GDM1 (cell line): ENCODE results near the gene NAA25.
"Not testable (repeated sequence)": the region's sequence is repeated elsewhere in the genome, so short reads cannot be mapped to it uniquely, and the experiment has no call there.

Experiments used
- DNase-seq: peaks from one replicate; lab custom pipeline; 2025; lab: John Stamatoyannopoulos, UW

NAA25 gene

DNA sequence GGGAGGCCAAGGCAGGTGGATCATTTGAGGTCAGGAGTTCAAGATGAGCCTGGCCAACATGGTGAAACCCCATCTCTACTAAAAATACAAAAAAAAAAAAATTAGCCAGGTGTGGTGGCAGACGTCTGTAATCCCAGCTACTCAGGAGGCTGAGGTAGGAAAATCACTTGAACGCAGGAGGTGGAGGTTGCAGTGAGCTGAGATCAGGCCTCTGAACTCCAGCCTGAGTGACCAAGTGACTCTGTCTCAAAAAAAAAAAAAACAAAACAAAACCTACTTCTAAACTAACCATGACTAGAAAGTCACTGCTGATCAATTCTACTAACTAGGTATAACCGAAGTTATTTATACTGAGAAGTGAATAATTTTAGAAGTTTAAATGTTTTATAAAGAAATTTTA is 99.0 kb downstream of the NAA25 start:
- not testable (repeated sequence) for DNase-seq

DNA sequence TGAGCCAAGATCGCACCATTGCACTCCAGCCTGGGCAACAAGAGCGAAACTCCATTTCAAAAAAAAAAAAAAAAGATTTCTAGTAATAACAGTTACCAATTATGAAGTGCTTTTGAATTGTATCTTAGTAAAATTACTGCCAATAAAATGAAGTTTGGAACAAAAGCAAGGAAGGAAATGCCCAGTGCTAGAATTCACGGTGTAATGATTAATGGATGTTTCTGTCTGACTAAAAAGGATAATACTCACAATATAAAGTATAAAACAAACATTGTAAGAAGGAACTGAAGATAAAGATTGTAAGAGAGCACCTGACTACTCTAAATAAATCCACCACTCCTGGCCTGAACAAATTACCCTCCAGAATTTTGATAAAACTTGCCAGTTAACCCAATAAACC is 99.7 kb downstream of the NAA25 start:
- DNase-seq = no peak

DNA sequence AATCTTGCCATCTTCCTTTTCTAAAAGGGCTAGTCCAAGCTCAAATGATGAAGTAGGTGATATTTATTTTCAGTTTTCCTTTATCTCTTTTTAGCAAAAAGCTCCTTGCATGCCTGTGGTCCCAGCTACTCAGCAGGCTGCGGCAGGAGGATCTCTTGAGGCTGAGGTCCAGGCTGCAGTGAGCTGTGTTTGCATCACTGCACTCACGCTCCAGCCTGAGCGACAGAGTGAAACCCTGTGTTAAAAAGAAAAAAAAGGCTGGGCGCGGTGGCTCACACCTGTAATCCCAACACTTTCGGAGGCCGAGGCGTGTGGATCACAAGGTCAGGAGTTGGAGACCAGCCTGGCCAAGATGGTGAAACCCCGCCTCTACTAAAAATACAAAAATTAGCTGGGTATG is 100.6 kb downstream of the NAA25 start:
- DNase-seq = no peak

DNA sequence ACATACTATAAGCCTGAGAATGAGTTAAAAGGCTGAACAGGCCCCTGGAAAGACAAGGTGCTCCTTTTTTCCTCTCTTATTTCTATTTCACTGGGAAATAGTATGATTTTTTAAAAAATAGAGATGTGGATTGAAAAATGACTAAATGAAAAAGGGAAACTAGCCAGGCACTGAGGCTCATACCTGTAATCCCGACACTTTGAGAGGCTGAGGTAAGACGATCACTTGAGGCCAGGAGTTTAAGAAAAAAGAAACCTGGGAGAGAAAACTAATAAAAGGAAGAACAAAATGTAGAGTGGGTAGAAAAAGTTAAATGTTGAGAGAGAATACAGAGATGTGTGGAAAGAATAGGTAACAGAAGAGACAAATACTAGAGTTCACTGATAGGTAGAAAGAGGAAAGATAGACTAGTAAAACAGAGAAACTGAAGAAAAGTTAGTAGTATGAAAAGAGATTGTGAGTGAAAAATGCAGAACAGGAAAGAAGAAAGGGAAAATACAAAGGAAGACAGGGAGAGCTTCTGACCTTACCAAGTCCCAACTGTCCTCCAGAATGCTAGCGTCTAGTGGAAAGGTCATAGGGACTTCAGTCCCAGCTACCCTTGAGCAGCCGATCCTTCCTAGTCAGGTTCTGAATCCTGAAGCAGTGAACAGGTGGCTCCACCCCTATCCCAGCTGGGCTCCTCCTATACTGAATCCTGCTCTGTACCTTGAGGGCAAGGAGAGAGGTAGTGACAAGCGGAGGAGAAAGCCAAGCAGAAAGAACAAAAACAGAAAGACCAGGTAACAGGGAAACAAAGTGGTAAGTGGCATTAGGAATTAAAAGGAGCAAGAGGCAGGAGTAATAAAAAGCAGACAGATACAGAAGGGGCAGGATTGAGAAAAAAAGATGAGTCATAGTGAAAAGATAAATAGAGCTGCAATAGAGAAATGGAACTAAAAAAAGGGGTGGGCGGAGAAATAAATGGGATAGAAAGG is 102.9 kb downstream of the NAA25 start:
- DNase-seq = no peak

DNA sequence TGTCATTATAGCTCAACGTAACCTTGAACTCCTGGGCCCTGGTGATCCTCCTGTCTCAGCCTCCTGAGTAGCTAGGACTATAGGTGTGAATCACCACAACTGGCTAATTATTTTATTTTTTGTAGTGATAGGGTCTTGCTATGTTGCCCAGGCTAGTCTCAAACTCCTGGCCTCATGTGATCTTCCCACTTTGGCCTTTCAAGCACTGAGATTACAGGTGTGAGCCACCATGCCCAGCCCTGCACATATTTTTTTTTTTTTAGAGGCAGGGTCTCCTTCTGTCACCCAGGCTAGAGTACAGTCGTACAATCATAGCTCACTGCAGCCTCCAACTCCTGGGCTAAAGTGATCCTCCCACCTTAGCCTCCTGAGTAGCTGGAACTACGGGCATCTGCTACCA is 104.5 kb downstream of the NAA25 start:
- DNase-seq = no peak

DNA sequence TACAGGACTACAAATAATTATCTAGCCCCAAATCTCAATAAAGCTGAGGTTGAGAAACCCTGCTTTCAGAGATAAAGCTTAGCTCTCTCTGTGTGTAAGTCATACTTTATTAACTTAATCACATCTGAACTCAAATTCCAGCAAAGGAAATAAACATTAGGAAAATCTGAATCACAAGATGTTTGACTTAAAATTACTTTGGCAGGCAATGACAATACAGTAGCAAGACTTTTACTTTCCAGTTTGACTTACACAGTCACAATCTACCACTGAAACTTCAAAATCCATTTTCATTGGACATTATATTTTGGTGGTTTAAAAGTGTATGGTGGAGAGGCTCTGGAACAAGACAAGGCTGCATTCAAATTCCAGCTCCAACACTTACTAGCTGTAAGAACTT is 107.0 kb downstream of the NAA25 start:
- DNase-seq = no peak

DNA sequence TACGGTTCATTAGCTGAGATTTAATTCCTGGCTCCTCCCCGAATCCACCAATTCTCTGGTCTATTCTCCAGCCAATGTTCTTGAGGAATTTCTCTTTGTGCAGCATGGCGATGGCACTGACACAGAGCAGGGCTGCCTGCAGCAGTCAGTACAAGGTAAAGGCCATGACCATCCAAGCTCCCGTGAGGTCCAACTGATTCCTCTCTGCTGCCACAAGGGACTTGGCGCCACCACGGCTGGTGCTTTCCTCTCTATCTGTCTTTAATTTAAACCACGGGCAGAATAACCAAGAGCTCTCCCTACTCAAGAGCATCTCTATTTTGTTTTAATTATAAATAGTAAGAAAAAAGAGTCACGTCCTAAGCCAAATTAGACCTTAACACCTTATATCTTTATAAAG is 107.8 kb downstream of the NAA25 start:
- no peak for DNase-seq

DNA sequence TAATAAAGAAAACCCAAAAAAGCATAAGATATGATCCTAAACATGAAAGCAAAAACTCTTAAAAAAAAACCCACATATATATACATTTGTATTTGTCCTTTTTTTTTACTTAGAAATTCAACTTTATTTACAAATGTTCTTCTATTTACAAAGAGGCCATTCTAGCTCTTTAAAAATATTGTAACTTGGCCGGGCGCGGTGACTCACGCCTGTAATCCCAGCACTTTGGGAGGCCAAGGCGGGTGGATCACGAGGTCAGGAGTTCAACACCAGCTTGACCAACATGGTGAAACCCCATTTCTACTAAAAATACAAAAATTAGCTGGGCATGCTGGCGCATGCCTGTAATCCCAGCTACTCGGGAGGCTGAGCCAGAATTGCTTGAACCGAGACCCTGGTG is 109.5 kb downstream of the NAA25 start:
- DNase-seq = not testable (repeated sequence)

DNA sequence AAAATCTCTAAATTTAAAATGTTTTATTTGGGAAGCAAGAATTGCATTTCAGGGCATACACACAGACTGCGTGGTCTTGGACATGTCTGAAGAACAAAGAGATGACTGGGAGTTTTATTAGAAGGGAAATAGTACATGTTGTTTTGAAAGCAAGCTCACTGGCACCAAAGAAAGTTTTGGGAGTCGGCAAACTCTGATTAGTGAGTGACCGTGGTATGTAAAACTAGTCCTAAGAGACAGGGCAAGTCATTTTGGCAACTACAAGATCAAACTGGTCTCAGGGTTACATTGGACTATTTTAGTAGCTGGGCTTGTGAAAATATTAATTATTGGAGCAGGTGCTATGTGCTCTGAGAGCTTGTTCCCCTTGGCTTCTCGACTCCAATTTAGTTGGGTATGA is 110.6 kb downstream of the NAA25 start:
- no peak for DNase-seq

DNA sequence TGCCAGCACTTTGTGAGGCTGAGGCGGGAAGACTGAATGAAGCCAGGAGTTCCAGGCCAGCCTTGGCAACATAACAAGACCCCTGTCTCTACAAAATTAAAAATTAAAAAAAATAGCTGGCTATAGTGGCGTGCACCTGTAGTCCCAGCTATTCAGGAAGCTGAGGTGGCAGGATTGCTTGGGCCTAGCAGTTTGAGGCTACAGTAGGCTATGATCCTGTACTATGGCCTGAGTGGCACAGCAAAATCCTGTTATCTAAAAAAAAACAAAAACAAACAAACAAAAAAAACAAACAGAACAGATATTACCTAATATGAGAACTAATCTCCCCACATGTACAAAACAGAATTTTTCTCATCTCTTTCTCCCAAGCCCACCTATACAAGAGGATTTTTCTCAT is 111.3 kb downstream of the NAA25 start:
- no peak for DNase-seq

DNA sequence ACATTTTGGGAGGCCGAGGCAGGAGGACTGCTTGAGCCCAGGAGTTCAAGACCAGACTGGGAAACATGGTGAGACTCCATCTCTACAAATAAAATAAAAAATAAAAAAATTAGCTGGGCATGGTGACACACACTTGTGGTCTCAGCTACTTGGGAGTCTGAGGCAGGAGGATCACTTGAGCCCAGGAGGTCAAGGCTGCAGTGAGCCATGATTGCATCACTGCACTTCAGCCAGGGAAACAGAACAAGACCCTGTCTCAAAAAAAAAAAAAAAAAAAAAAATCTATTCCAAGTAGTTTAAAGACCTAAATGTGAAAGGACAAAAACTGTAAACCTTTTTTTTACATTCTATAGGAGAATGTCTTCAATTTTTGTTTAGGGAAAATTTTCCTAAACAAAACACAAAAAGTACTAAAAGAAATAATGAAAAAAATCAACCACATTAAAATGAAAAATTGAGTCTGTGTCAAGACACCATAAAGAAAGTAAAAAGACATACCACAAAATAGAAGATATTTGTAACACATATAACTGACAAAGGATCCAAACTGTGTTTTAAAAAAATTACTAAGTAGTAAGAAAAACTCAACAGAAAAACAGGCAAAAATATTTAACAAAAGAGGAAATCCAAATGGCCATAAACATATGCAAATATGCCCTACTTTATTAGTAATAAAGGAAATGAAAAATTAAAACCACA is 112.7 kb downstream of the NAA25 start:
- no peak for DNase-seq

DNA sequence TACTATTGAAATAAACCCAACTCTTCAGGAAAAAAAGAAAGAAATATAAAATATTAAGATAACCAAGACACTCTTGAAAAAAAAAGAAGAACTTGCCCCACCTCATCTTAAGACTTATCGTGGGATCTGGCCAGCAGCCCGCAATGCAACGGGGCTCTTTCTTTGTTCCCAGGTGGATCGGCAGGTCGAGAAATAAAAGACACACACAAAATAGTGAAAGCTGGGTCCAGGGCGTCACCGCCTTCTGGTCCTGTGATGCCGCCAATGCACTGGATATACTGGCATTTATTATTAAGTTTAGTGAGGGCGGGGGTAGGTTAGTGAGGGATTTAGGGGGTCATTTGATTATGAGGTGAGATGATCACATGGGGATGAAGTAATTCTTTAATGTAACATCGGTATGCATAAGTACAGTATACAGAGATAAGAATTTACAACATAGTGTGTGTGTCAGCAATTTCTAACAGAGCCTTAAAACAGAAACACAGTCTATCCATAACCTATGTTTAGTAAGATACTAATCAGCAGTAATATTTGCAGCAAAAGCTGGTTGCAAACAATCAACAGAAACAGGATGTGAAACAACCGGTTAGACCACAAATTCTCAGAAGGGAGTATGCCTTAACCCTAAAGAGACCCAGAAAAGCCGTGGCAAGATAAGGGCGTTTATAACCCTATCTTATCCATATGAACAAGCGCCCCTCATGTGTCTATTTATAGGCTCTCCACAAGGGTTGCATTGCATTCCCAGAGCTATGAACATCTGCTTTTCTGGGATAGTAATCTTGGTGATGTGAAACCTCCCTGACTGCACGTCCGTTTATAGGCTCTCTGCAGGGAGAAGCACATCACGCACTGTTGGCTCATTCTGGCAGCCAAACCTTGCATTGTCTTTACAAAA is 114.1 kb downstream of the NAA25 start:
- DNase-seq = not testable (repeated sequence)

DNA sequence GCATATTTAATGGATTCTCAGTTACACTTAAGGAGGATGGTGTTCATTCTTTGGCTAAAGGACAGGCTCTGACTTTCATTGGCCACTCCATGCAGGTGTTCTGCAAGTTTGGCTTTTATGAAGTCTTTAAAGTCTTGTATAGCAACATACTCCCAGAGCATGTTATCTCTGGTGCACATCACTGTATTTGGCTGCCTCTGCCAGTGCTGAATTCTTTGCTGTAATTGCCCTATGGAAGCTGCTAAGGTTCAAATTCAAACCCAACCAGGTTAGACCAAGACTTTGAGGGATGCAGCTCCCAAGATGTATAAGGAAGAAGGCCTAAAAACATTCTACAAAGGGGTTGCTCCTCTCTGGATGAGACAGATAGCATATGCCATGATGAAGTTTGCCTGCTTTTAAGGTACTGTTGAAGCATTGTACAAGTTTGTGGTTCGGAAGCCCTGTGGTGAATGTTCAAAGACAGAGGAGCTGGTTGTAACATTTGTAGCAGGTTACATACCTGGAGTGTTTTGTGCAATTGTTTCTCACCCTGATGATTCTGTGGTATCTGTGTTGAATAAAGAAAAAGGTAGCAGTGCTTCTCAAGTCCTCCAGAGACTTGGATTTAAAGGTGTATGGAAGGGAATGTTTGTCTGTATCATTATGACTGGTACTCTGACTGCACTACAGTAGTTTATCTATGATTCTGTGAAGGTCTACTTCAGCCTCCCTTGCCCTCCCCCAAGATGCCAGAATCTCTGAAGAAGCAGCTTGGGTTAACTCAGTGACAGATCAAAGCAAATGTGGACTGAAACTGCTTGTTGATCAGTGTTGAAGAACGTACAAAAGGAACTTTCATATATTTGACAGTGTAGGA is 115.1 kb downstream of the NAA25 start:
- DNase-seq = no peak

DNA sequence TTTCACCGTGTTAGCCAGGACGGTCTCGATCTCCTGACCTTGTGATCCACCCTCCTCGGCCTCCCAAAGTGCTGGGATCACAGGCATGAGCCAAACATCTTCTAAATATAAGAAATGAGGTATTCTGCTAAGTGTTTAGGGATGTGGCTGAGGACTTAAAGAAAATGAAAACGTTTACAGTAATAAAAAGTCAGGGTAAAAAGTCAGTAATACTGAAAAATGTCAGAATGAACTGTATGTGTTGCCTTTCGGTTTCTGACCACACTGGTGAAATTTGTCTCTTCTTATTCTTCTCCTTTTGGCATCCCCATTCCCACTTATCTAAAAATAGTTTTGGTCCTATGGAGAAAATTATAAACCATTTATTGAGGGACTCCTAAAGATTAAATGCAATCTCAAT is 116.1 kb downstream of the NAA25 start:
- no peak for DNase-seq

DNA sequence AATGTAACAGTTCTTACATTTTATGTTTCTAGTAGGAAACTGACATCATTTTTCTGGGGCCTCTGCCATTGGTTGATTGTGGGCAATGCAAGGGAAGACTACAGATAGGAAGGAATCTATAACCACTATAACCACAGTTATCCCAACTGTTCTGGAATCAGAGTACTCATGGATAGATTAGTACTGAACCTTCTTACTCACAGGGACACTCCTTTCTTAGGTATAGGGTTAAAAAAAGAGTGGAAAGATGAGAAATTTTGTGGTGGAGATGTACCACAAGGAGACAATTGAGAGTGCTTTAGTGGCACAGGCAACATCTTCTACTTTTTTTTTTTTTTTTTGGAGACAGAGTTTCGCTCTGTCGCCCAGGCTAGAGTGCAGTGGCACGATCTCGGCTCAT is 116.6 kb downstream of the NAA25 start:
- no peak for DNase-seq

DNA sequence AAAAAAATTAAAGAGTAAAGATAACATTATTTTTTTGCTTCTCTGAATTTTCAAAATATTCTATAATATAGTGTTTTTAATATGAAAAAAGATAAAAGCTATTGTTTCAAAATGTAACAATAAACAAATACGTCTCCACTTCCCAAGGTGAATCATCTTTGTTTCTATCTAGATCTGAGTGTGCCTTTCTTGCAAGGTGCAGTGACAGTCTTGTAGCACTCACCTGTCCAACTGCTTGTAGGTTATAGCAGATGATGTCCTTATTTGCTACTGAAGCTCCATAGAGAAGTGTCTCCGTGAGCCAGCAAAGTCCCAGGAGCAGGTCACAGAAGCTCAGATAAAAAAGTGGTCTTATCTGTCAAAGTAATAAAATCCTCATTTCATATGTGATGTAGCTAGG is 117.0 kb downstream of the NAA25 start:
- no peak for DNase-seq

DNA sequence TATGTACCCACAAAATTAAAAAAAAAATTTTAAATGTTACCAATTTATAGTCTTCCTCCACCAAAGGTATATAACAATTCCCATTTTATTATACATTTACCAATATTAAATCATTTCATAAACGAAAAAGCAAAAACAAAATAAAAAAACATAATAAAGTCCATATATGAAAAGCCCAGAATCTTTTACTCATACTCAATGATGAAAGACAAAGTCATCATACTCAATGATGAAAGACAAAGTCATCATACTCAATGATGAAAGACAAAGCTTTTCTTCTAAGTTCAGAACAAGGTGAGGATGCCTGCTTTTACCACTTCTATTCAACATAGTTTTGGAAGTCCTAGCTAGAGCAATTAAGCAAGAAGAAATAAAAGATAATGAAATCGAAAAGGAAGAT is 123.8 kb downstream of the NAA25 start:
- no peak for DNase-seq

DNA sequence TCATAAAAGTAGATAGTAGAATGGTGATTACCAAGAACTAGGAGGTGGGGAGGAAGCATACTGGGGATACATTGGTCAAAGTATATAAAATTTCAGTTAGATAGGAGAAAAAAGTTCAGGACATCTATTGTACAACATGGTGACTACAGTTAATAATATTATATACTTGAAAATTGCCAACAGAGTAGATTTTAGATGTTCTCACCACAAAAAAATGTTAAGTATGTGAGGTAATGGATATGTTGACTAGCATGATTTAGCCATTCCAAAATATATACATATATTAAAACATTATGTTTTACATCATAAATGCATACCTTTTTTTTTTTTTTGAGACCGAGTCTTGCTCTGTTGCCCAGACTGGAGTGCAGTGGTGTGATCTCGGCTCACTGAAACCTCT is 126.6 kb downstream of the NAA25 start:
- DNase-seq = no peak

DNA sequence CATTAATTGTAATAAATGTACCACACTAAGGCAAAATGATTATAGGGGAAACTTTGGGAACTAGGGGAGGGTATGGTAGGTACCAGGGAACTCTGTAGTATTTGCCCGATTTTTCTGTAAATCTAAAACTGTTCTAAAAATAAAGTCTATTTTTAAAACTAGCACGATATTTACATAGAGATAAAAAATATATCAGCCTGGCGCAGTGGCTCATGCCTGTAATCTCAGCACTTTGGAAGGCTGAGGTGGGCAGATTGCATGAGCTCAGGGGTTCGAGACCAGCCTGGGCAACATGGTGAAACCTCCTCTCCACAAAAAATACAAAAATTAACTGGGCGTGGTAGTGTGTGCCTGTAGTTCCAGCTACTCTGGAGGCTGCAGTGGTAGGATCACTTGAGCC is 128.0 kb downstream of the NAA25 start:
- DNase-seq = no peak

DNA sequence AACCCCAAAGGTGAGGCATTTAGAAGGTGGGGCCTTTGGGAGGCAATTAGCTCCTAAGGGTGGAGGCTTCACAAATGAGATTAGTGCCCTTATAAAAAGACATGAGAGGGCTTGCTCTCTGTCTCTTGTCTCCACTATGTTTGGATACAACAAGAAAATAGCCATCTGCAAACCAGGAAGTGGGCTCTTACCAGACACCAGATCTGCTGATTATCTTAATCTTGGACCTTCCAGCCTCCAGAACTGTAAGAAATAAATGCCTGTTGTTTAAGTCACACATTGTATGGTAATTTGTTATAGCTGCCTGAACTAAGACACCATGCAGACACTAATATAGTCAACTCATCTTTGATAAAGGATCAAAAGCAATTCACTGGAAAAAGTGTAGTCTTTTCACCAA is 130.0 kb downstream of the NAA25 start:
- DNase-seq = no peak

DNA sequence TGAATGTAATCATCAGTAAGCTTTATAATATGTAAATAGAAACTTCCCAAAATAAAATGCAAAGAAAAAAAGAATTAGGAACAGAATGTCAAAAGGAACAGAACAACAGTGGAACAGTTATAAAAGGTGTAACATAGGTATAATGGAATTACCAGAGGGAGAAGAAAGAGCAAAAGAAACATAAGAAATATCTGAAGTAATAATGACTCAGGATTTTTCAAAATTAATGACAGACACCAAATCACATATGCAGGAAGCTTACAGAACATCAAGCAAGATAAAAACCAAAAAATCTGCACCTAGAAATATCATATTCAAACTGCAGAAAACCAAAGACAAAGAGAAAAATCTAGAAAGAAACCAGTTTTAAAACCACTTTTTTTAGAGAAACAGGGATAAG is 131.7 kb downstream of the NAA25 start:
- no peak for DNase-seq
